Caco-2 (cell line): ENCODE data around the gene STPG1. TPM values are rescaled to one million over a fixed set of nuclear protein-coding genes. Genes with fewer than 3 reads are reported as not detected.

Experiments
- BruUV-seq: library from RNA; stranded (reverse); fragments of 400-500 nt; replicated peaks from 2 replicates; lab custom pipeline; 2021; lab: Mats Ljungman, UMichigan
- CTCF ChIA-PET: fragments of 300-600 bp; sonication (Branson Sonifier 250); formaldehyde crosslinking; loops from one replicate; lab custom pipeline; 2022; ENCODE audit warnings: antibody characterized with exemption; lab: Charles Lee
- POLR2A ChIA-PET: fragments of 300-600 bp; sonication (Branson Sonifier 250); formaldehyde crosslinking; loops from one replicate; lab custom pipeline; 2022; ENCODE audit warnings: antibody characterized with exemption; lab: Charles Lee
- DNase-seq, 2 experiments: peaks; one replicate each; pipeline versions ENCODE4 v3.0.0 to v3.0.0-alpha.2; 2020 to 2022
- H3K27me3 ChIP-seq: replicated peaks from 2 replicates; pipeline ENCODE4 v1.6.0; 2011; ENCODE audit warnings: low read length; ENCODE audit not compliant: control insufficient read depth, insufficient read depth
- H3K36me3 ChIP-seq: 2 replicates; pipeline ENCODE4 v1.5.1; 2011; ENCODE audit warnings: low read length; ENCODE audit not compliant: control insufficient read depth, insufficient read depth
- H3K4me1 ChIP-seq: fragments of 250-450 bp; sonication (Bioruptor Pico); 2 replicates; pipeline ENCODE4 v1.5.1; 2020; ENCODE audit warnings: mild to moderate bottlenecking
- H3K4me3 ChIP-seq: 2 replicates; pipeline ENCODE4 v1.5.1; 2011; ENCODE audit warnings: low read depth, mild to moderate bottlenecking, control low read depth, low read length
- H3K9me3 ChIP-seq: fragments of 250-450 bp; sonication (Bioruptor Pico); 2 replicates; pipeline ENCODE4 v1.5.1; 2020; ENCODE audit warnings: mild to moderate bottlenecking, moderate library complexity
- H3K27ac Mint-ChIP-seq: one replicate; pipeline ENCODE4 v1.8.0; 2022; ENCODE audit warnings: mixed read lengths; ENCODE audit not compliant: unreplicated experiment
- H3K27me3 Mint-ChIP-seq: one replicate; pipeline ENCODE4 v1.8.0; 2022; ENCODE audit warnings: mixed read lengths; ENCODE audit not compliant: insufficient read depth, unreplicated experiment
- H3K36me3 Mint-ChIP-seq: one replicate; pipeline ENCODE4 v1.8.0; 2022; ENCODE audit warnings: mild to moderate bottlenecking, mixed read lengths; ENCODE audit not compliant: insufficient read depth, unreplicated experiment
- H3K4me1 Mint-ChIP-seq: one replicate; pipeline ENCODE4 v1.8.0; 2022; ENCODE audit warnings: low read depth, mixed read lengths; ENCODE audit not compliant: unreplicated experiment
- H3K4me3 Mint-ChIP-seq: one replicate; pipeline ENCODE4 v1.8.0; 2022; ENCODE audit warnings: mild to moderate bottlenecking, moderate library complexity, mixed read lengths; ENCODE audit not compliant: unreplicated experiment
- H3K9me3 Mint-ChIP-seq: one replicate; pipeline ENCODE4 v1.8.0; 2022; ENCODE audit warnings: mixed read lengths; ENCODE audit not compliant: unreplicated experiment
- CTCF ChIP-seq, 2 experiments: fragments of 200-600 bp in 1 of 2; IDR thresholded peaks; 1 replicate in 1 of 2; 2 replicates in 1 of 2; pipeline versions ENCODE4 v1.5.1 to v1.8.0; 2011 to 2022; ENCODE audit warnings: antibody characterized with exemption in 1 of 2, control low read depth in 1 of 2, inconsistent platforms in 1 of 2, low read depth in 1 of 2, low read length in 1 of 2, mild to moderate bottlenecking in 1 of 2, moderate library complexity in 1 of 2; ENCODE audit not compliant: insufficient read depth in 1 of 2, severe bottlenecking in 1 of 2, unreplicated experiment in 1 of 2
- intact Hi-C: fragments of 100-400 bp; cut with micrococcal nuclease; formaldehyde crosslinking; loops from one replicate; pipeline ENCODE4 v1.10.0; 2022; ENCODE audit not compliant: unreplicated experiment
- total RNA-seq: library from RNA; stranded (reverse); gene quantifications from 2 replicates; pipeline ENCODE4 v1.2.3, GENCODE V29; 2022

STPG1 gene
- total RNA-seq, 1 experiment from 2014 or later, result 8.6 TPM

GRCh38 chr1:24441996-24442668, 28.6 kb upstream of the STPG1 start:
- no peak overlapping the region for H3K27ac Mint-ChIP-seq
- intact Hi-C loops, result no loop called here
- Histone ChIP-seq H3K36me3 (no peaks in the 10 kb centered on the region), H3K4me1 (no peaks in the 10 kb centered on the region), H3K9me3 (no peaks in the 10 kb centered on the region), H3K4me3 (no peak overlapping the region), H3K27me3 (no peaks in the 10 kb centered on the region)
- TF ChIP-seq CTCF (IDR thresholded peaks at IDR 0.05; ENCODE audit: insufficient read depth in 1 of 2, low read depth in 1 of 2, low read length in 1 of 2, severe bottlenecking in 1 of 2, unreplicated experiment in 1 of 2), result no peak
- no TSS peak for BruUV-seq
- ChIA-PET POLR2A (no interaction called here), CTCF (no interaction called here)
- H3K27me3 Mint-ChIP-seq, result no peaks in the 10 kb centered on the region
- H3K36me3 Mint-ChIP-seq, result no peaks in the 10 kb centered on the region
- no peak overlapping the region for H3K4me3 Mint-ChIP-seq
- DNase-seq, result no peak
- H3K9me3 Mint-ChIP-seq, result no peaks in the 10 kb centered on the region
- H3K4me1 Mint-ChIP-seq, result no peaks in the 10 kb centered on the region

GRCh38 chr1:24441480-24441879, 27.9 kb upstream of the STPG1 start:
- Histone ChIP-seq H3K4me1 (no peaks in the 10 kb centered on the region), H3K4me3 (no peak overlapping the region), H3K27me3 (no peaks in the 10 kb centered on the region), H3K9me3 (no peaks in the 10 kb centered on the region), H3K36me3 (no peaks in the 10 kb centered on the region)
- no peaks in the 10 kb centered on the region for H3K27me3 Mint-ChIP-seq
- intact Hi-C loops, result no loop called here
- ChIA-PET CTCF (no interaction called here), POLR2A (no interaction called here)
- no peak overlapping the region for H3K27ac Mint-ChIP-seq
- H3K9me3 Mint-ChIP-seq, result no peaks in the 10 kb centered on the region
- no peak for DNase-seq
- no peak for TF ChIP-seq CTCF (IDR thresholded peaks at IDR 0.05; ENCODE audit: insufficient read depth in 1 of 2, low read depth in 1 of 2, low read length in 1 of 2, severe bottlenecking in 1 of 2, unreplicated experiment in 1 of 2)
- no peaks in the 10 kb centered on the region for H3K36me3 Mint-ChIP-seq
- H3K4me1 Mint-ChIP-seq, result no peaks in the 10 kb centered on the region
- H3K4me3 Mint-ChIP-seq, result no peak overlapping the region
- no TSS peak for BruUV-seq

GRCh38 chr1:24440436-24440835, 26.9 kb upstream of the STPG1 start:
- no peaks in the 10 kb centered on the region for H3K4me1 ChIP-seq
- Mint-ChIP-seq H3K27ac (no peak overlapping the region), H3K4me3 (no peak overlapping the region), H3K36me3 (no peaks in the 10 kb centered on the region), H3K4me1 (no peaks in the 10 kb centered on the region), H3K9me3 (no peaks in the 10 kb centered on the region), H3K27me3 (no peaks in the 10 kb centered on the region)
- TF ChIP-seq CTCF (IDR thresholded peaks at IDR 0.05; ENCODE audit: insufficient read depth in 1 of 2, low read depth in 1 of 2, low read length in 1 of 2, severe bottlenecking in 1 of 2, unreplicated experiment in 1 of 2), result no peak
- H3K9me3 ChIP-seq, result no peaks in the 10 kb centered on the region
- no peak for DNase-seq
- POLR2A ChIA-PET, result no interaction called here
- no peak overlapping the region for H3K4me3 ChIP-seq
- no TSS peak for BruUV-seq
- H3K27me3 ChIP-seq, result no peaks in the 10 kb centered on the region
- CTCF ChIA-PET, result no interaction called here
- H3K36me3 ChIP-seq, result no peaks in the 10 kb centered on the region
- intact Hi-C loops, result no loop called here
